Measurements from ENCODE around the gene SORT1. TPM values are rescaled to one million over a fixed set of nuclear protein-coding genes. Genes with fewer than 3 reads are reported as not detected.
"Not testable (repeated sequence)": the region's sequence is repeated elsewhere in the genome, so short reads cannot be mapped to it uniquely, and the experiment has no call there.

Gene SORT1
- total RNA-seq, 1 donor from 2014 or later: 30.9 TPM

DNA sequence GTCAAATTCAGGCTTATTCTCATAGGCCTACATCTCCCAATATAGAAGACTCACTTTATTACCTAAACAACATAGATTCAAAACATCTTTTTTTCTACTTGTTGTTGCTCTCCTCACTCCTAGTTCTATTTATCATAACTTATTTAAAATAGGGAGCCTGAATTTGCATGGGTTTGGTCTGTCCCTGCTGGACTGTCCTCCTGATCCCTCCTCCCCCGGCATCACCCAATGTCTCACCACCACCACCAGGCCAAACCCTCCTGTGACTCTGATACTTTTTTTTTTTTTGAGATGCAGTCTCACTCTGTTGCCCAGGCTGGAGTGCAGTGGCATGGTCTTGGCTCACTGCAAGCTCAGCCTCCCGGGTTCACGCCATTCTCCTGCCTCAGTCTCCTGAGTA is 59.1 kb downstream of the SORT1 start:
- DNase-seq: no peak

GRCh38 chr1:109338091-109338490 is 59.6 kb downstream of the SORT1 start:
- no peak for DNase-seq

GRCh38 chr1:109335091-109335490 is 62.6 kb downstream of the SORT1 start:
- DNase-seq: no peak

DNA sequence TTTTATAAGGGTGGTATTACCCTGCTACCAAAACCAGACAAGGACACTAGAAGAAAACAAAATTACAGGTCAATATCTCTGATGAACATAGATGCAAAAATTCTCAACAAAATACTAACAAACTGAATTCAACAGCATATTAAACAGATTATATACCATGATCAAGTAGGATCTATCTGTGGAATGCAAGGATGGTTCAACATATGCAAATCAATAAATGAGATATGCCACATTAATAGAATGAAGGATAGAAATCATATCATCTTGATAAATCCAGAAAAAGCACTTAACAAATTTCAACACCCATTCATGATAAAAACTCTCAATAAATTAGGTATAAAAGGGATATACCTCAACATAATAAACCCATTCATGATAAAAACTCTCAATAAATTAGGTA is 66.6 kb downstream of the SORT1 start:
- no peak for DNase-seq

GRCh38 chr1:109327285-109327684 is 70.4 kb downstream of the SORT1 start:
- DNase-seq: no peak

DNA sequence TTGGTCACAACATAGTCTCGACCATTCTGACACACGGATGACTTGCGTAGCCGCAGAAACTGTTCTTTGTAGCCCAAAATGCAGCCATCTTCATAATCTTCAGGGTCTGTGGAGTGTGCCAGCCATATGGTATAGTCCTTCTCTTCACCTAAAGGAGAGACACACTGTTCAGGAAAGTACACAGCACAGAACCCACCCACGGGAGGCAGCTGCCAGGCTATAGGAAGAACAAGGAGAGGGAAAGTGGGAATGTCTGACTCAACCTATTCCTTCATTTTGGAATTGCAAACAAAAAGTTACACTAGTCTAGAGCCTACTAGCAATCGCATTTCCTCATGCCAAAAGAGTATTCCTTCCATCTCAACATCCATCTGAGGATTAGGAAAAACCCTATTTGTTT is 74.7 kb downstream of the SORT1 start:
- no peak for DNase-seq

DNA sequence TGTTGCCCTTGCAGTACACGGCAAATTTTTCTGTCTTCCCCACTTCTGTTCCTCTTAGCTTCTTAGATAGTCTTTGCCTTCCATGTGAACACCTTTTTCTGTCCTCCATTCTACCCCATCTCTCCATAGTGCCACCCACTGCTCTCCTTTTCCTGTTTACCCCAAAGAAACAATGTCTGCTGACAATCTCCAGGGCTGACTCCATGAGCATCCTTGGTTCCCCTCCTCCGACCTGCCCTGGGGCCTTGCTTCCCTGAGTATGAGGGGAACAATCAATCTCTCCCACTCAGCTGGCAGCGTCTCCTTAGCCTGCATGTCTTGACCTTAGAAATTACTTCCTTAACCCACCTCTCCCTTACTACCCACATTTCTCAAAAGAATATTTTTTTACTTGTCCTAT is 78.6 kb downstream of the SORT1 start:
- DNase-seq: no peak

DNA sequence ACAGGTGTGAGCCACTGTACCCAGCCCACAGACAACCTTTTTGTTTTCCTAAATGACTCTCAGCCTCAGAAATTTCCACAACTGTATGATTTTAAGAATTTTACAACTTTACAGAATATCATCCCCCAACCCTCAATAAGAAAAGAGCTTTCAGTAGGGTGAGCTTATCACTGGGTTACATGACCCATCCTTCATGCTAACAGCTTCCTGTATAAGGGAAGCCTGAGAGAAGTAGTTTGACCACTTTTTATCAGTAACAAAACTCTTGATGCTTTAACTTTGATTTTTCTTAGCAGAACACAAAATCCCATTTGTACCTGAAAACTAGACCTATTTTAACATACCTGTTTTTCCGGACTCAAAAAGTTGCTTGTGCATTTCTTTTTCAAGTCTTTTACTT is 81.2 kb downstream of the SORT1 start:
- DNase-seq: no peak

DNA sequence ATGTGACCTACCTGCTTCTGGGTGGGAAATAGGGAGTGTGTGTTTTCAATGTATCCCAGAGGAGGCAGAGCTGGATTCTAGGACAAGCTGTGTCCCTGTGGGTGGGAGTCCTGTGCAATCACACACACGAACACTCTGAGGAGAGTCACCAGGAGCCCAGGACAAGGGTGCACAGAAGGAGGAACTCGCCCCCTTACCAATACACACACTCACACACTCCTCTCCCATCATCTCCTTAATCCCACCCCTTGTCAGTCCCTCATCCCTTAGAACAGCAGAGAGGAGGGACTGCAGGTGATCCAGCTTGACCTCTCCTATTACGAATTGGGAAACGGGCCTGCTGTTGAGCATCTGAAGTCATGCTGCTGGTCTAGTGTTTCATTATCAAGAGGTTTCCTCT is 82.4 kb downstream of the SORT1 start:
- DNase-seq: no peak

- no peak for DNase-seq
Measured at GRCh38 chr1:109314795-109315194, 82.9 kb downstream of the SORT1 start.

GRCh38 chr1:109312978-109313775 is 84.5 kb downstream of the SORT1 start:
- DNase-seq: no peak

DNA sequence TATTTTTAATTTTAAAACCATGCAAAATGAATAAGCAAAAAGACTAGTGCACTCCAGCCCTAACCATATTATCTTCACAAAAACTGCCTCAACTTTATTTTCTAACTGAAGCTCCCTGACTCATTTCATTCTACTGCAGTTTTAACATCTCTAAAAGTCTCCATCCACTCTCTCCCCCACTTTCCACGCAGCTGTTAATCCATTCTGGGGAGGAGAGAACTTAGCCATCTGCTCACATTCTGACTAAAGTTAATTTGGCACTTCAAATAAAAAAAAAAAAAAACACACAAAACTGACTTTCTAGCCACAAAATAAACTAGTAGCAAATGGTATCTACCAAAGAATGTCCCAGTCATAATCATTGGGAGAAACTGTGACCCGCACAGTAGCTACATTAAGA is 85.5 kb downstream of the SORT1 start:
- peak; percentile 7 for DNase-seq

DNA sequence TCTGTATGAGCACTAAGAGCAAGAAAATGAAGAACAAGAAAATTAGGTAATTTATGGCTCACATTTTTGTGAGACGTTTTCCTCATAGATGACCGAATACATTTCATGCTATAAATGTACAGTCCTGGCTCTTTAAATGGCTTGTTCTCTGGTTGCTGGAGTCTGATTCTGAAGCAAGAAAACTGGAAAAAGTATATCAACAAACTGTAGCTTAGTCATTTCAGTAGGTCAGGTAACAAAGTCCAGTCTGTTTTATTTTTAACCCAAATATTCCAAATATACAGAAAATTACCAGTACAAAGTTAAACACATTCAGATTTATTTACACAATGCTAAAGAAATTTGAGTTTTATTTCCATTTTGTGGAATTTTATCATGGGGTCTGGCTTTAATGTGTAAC is 88.4 kb downstream of the SORT1 start:
- no peak for DNase-seq

DNA sequence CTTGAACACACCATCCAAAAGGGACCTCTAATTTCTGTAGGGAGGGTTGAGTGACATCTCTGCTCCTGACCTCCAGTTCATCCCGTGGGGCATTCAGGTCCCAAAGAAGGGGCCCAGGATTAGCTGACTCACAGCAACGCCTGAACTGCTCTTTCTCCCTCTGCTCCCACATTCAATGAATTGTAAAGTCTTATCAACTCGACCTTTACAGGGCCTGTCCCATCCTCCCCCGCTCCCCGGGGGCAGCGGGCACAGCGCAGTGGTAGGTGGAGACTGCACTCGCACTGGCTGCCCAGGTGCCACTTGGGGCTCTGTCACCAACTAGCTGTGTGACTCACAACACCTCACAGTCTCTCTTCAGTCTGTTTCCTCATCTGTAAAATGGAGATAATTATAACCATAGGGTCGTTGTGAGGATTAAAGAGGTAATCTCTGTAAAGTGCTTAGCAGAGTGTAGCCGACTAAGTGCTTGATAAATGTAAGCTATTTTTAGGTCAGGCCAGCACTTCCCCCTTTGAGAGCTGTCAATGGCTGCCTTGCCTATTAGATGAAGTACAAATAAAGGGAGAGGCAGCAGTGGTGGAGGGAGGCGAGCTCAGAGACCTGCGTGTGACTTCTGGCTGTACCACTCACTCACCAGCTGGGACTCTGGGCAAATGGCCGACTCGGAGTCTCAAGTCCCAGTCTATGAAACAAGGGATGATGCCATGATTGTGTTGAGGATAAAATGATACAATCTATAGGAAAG is 90.3 kb downstream of the SORT1 start:
- DNase-seq: no peak

GRCh38 chr1:109306832-109307273 is 90.9 kb downstream of the SORT1 start, which contains the start of gene MYBPHL:
TSS of gene MYBPHL (minus strand) at chr1:109307011. CDS start at chr1:109306991, 20 bp downstream.
- no peak for DNase-seq

- not testable (repeated sequence) for DNase-seq
Measured at GRCh38 chr1:109305991-109306390, 91.7 kb downstream of the SORT1 start.

DNA sequence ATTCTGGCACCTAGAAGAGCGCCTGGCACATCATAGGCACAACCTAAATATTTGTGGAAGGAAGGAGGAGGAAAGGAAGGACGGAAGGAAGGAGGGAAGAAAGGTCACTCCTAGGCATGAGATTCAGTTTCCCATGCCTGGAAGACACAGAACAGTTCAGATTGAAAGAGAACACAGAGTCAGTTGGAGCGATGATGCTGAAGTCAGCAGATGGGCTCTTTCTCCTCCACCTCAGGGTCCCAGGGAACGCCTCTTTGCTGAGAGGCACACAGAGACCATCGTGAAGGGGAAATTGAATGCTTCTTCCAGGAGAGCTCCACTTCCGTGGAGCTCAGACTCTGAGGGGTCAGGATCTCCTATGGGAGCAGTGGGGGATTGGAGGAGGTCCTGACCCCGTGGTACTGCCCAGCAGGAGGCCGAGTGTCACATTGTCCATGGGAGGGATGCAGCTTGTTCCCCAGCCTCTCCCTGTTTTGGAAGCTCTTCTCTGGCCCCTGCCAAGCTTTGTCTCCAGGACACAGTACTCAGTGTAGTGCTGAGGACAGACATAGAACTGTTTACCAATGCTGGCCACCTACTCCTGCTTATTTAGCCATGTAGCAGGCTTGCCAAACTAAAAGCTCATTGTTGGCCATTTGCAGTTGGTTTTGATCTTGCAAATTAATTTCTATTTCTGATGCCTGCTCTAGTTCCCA is 93.3 kb downstream of the SORT1 start:
- no peak for DNase-seq

GRCh38 chr1:109301874-109302273 is 95.8 kb downstream of the SORT1 start:
- DNase-seq: no peak

GRCh38 chr1:109300650-109301151 is 97.0 kb downstream of the SORT1 start:
- DNase-seq: no peak

GRCh38 chr1:109299558-109300343 is 98.0 kb downstream of the SORT1 start:
- DNase-seq: peak; percentile 33

DNA sequence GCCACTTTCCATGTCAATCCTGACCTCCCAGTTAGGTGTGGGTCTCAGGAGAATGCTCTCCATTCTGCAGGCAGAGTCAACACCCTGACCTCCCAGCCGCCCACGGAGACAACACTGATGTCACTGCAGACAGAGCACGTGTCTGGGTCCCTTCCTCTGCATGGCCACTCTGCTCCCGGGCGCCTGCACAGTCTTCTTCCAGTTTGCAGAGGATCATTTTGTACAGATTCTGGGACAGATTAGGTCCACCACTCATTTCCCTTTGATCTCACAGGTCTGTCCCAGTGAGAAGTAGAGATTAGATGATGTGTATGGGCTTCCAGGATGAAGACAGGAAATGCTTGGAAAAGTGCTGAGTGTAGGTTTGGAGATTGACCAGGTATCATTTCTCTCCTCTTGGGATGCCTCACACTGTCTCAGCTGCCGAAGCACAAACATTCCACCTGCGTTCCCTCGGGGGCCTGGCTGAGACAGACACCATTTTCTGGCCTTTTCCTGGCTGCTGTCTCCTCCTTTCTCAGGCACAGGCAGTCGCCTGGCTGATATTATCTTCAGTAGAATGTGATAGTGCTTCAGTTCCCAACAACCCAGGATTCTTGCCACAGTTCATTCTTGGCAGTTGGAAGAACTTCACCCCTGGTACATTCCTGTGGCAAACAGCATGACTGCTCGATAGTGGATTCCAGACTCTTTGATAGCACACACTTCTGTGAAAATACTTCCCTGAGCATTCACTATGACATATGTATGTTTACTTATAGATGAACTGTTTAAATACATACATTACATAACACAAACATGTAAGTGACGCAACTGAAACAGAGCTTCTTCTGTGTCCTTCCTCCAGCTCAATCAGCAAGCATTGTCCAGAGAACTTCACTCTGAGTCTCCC is 98.8 kb downstream of the SORT1 start:
- no peak for DNase-seq

All from skin of body (tissue), 2 donors.